Measurements from ENCODE around the gene SAMHD1.
"Not testable (repeated sequence)": the region's sequence is repeated elsewhere in the genome, so short reads cannot be mapped to it uniquely, and the experiment has no call there.

DNA sequence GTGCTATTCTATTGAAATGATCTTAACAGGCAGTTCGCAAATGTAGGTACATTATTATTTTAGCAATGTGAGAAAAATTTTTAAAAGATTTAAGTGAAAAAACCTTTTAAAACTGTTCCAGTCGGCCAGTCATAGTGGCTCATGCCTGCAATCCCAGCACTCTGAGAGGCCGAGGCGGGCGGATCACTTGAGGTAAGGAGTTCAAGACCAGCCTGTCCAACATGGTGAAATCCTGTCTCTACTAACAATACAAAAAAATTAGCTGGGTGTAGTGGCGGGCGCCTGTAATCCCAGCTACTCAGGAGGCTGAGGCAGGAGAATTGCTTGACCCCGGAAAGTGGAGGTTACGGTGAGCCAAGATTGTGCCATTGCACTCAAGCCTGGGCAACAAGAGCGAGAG is 45.9 kb downstream of the SAMHD1 start:
- not testable (repeated sequence) for TF ChIP-seq CTCF (conservative IDR thresholded peaks at IDR 0.05 in 1 of 2, IDR thresholded peaks at IDR 0.05 in 1 of 2; ENCODE audit: low read depth in 1 of 2, low read length in 2 of 2); EZH2 (IDR thresholded peaks at IDR 0.05; ENCODE audit: low read length, missing control alignments)

Data from fibroblast of lung (primary cell).